SK-N-MC (cell line): Measurements from ENCODE around the gene CASZ1.

Source experiments
- DNase-seq: peaks from one replicate; pipeline ENCODE4 v3.0.0-alpha.2; 2011; ENCODE audit warnings: low read depth, low spot score
- H3K27ac ChIP-seq: fragments of 200-600 bp; sonication (generic); 2 replicates; pipeline ENCODE4 v1.5.1; 2016; ENCODE audit warnings: mixed run types
- H3K36me3 ChIP-seq: fragments of 200-600 bp; sonication (generic); 2 replicates; pipeline ENCODE4 v1.6.1; 2017; ENCODE audit warnings: antibody characterized with exemption, low read length, mixed read lengths; ENCODE audit not compliant: insufficient read depth
- H3K4me3 ChIP-seq: fragments of 200-600 bp; sonication (generic); 2 replicates; pipeline ENCODE4 v1.5.1; 2016
- H3K9ac ChIP-seq: fragments of 200-600 bp; sonication (generic); 2 replicates; pipeline ENCODE4 v1.8.0; 2017; ENCODE audit warnings: mixed run types, mixed read lengths; ENCODE audit not compliant: insufficient read length
- H3K9me3 ChIP-seq: fragments of 200-600 bp; sonication (generic); 2 replicates; pipeline ENCODE4 v1.6.1; 2017; ENCODE audit warnings: low read depth, mild to moderate bottlenecking, antibody characterized with exemption, low read length, moderate library complexity, mixed read lengths
- EZH2 ChIP-seq: fragments of 200-600 bp; sonication (generic); IDR thresholded peaks from one replicate; pipeline ENCODE4 v1.6.1; 2017; ENCODE audit warnings: antibody characterized with exemption
- FOXP2 ChIP-seq: optimal IDR thresholded peaks from 2 replicates; pipeline ENCODE3; 2011; ENCODE audit warnings: mild to moderate bottlenecking, moderate library complexity; ENCODE audit not compliant: insufficient read depth; ENCODE audit errors: extremely low read length, control extremely low read depth
- POLR2AphosphoS5 ChIP-seq: IDR thresholded peaks from 2 replicates; pipeline ENCODE4 v1.6.1; 2012; ENCODE audit warnings: mild to moderate bottlenecking, low read depth, low read length, borderline replicate concordance

Gene CASZ1

GRCh38 chr1:10682108-10682445 lies 114.4 kb downstream of the CASZ1 start:
- DNase-seq = no peak
- H3K9me3 ChIP-seq = no peaks in the 10 kb centered on the region
- no peak for TF ChIP-seq EZH2
- TF ChIP-seq POLR2AphosphoS5 = no peak
- no peak for TF ChIP-seq FOXP2
- no peaks in the 10 kb centered on the region for H3K36me3 ChIP-seq
- no peak overlapping the region for H3K27ac ChIP-seq
- no peak overlapping the region for H3K9ac ChIP-seq
- H3K4me3 ChIP-seq = no peak overlapping the region

GRCh38 chr1:10681296-10682107 lies 114.9 kb downstream of the CASZ1 start:
- Histone ChIP-seq H3K36me3 (no peaks in the 10 kb centered on the region), H3K4me3 (no peak overlapping the region), H3K9me3 (no peaks in the 10 kb centered on the region), H3K27ac (no peak overlapping the region), H3K9ac (no peak overlapping the region)
- DNase-seq = no peak
- TF ChIP-seq POLR2AphosphoS5 = no peak
- TF ChIP-seq FOXP2 = no peak
- no peak for TF ChIP-seq EZH2

DNA sequence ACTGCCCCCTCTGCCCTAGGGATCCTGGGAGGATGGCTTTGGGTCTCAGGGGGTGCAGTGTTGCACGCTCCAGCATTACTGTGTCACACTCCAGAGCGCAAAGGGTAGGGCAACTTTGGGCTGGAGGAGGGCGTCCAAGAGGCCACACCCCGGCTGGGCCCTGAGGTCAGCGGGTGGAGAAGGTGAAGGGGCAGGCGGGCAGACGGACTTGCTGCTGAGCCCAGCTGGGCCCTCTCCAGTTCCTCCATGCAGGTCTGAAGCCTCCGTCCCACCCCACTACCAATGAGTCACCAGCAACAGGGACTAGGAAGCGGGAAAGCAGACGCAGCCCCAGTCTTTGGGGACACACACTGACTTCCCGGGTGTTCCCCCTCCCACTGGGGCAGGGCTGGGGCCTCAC lies 116.0 kb downstream of the CASZ1 start:
- no peak overlapping the region for H3K4me3 ChIP-seq
- H3K36me3 ChIP-seq = no peaks in the 10 kb centered on the region
- TF ChIP-seq EZH2 (no peak), FOXP2 (no peak), POLR2AphosphoS5 (no peak)
- no peak for DNase-seq
- no peak overlapping the region for H3K27ac ChIP-seq
- no peak overlapping the region for H3K9ac ChIP-seq
- no peaks in the 10 kb centered on the region for H3K9me3 ChIP-seq

DNA sequence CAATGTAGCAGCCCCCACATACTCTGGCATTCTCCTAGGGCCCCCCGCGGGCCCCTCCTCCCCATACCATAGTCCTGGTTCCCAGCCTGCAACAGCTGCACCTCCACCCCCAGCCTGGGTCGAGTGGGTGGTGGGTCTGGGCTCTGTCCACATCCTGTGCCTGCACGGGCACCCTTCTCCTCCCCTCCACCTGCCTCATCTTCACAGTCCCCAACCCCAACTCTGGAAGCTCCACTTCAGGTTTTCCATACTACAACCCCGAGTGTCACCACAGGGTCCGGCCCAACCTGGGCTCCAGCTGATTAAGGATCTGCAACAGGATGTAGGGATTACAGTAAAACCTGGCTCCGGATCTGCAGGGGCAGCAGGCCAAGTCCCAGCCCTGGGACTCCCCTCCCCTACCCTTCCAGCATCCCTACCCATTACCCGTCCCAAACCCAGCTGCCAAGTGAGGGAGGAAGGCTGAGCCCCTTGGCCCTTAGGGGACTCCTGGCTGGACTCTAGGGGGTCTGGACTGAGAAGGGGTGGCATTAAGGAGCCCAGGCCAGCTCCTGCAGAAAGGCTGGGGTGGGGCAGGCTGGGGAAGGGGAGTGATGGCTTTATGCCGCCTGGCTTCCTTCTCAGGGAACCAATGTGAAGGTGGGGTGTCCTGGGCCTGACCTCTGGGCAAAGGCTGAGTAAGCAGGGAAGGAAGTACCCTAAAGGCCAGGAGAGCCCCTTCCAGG lies 116.8 kb downstream of the CASZ1 start:
- peak; percentile 50 for DNase-seq
- H3K4me3 ChIP-seq = no peak overlapping the region
- no peaks in the 10 kb centered on the region for H3K9me3 ChIP-seq
- H3K9ac ChIP-seq = no peak overlapping the region
- H3K27ac ChIP-seq = no peak overlapping the region
- H3K36me3 ChIP-seq = no peaks in the 10 kb centered on the region
- no peak for TF ChIP-seq FOXP2
- TF ChIP-seq EZH2 = no peak
- no peak for TF ChIP-seq POLR2AphosphoS5

- TF ChIP-seq FOXP2 = no peak
- TF ChIP-seq EZH2 = no peak
- no peak for TF ChIP-seq POLR2AphosphoS5
- no peak overlapping the region for H3K4me3 ChIP-seq
- no peak overlapping the region for H3K9ac ChIP-seq
- DNase-seq = no peak
- H3K27ac ChIP-seq = no peak overlapping the region; the same call in 1 of the 2 replicates
- H3K36me3 ChIP-seq = no peaks in the 10 kb centered on the region
- H3K9me3 ChIP-seq = no peaks in the 10 kb centered on the region
Measured at GRCh38 chr1:10678852-10679251, 117.6 kb downstream of the CASZ1 start.

DNA sequence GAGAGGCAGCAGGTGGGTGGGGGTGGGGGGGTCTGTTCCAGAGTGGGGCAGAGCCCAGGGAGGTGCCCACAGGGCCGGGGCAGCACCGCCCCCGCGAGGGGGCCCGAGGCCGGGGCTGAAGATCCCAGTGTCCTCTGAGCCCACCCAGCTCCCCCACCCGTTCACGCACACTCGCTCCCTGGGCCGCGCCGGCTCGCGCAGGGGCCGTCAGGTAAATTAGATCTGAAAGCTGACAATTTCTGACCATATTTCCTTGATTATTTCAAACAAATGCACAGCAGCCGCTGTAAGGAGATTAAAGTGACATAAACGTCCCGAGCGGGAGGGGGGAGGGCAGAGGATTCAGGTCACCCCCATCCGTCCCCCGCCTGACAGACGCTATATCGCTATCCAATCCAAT lies 118.0 kb downstream of the CASZ1 start:
- no peak overlapping the region for H3K4me3 ChIP-seq
- H3K9me3 ChIP-seq = no peaks in the 10 kb centered on the region
- no peak overlapping the region; the same call in 1 of the 2 replicates for H3K27ac ChIP-seq
- H3K36me3 ChIP-seq = no peaks in the 10 kb centered on the region
- H3K9ac ChIP-seq = no peak overlapping the region
- DNase-seq = no peak
- no peak for TF ChIP-seq FOXP2
- no peak for TF ChIP-seq EZH2

- no peak overlapping the region for H3K4me3 ChIP-seq
- H3K36me3 ChIP-seq = no peaks in the 10 kb centered on the region
- no peaks in the 10 kb centered on the region for H3K9me3 ChIP-seq
- no peak for DNase-seq
- no peak overlapping the region for H3K9ac ChIP-seq
- H3K27ac ChIP-seq = no peak overlapping the region
- TF ChIP-seq POLR2AphosphoS5 (no peak), EZH2 (no peak), FOXP2 (no peak)
Measured at GRCh38 chr1:10677491-10678391, 118.7 kb downstream of the CASZ1 start.

DNA sequence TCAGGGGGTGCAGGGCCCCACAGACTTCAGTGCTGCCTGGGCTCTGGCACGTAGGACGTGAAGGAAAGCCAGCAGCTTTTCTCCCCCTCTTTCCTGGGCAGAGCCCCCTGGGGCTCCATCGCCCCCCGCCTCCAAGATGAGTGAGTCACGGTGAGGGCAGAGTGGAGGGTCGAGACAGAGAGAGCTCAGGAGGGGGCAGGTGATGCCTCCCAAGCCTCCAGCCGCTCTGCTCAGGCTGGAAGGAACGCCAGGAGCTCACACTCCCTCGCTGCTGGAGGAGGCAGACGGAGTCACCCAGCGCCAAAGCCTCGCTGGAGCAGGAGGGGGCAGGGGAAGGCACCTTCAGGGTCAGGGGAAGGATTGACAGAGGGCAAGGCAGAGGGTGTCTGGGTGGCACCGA lies 119.5 kb downstream of the CASZ1 start:
- no peak for TF ChIP-seq POLR2AphosphoS5
- no peak for TF ChIP-seq FOXP2
- no peak for TF ChIP-seq EZH2
- H3K4me3 ChIP-seq = no peak overlapping the region
- no peaks in the 10 kb centered on the region for H3K36me3 ChIP-seq
- no peak overlapping the region for H3K9ac ChIP-seq
- DNase-seq = no peak
- H3K27ac ChIP-seq = no peak overlapping the region
- H3K9me3 ChIP-seq = no peaks in the 10 kb centered on the region

GRCh38 chr1:10675813-10676212 lies 120.6 kb downstream of the CASZ1 start:
- H3K9ac ChIP-seq = no peak overlapping the region
- H3K4me3 ChIP-seq = no peak overlapping the region
- no peak for TF ChIP-seq EZH2
- no peak for TF ChIP-seq FOXP2
- TF ChIP-seq POLR2AphosphoS5 = no peak
- H3K9me3 ChIP-seq = no peaks in the 10 kb centered on the region
- H3K27ac ChIP-seq = no peak overlapping the region
- H3K36me3 ChIP-seq = no peaks in the 10 kb centered on the region
- no peak for DNase-seq
